Activated naive CD8-positive, alpha-beta T cell treated with anti-CD3 and anti-CD28 coated beads, Interleukin-2, amount 10 ng/mL, durations not matched to agents 7 days and 5 days (primary cell): Measurements from ENCODE around the gene IKZF4. TPM values are rescaled to one million over a fixed set of nuclear protein-coding genes. Genes with fewer than 3 reads are reported as not detected.
"Not testable (repeated sequence)": the region's sequence is repeated elsewhere in the genome, so short reads cannot be mapped to it uniquely, and the experiment has no call there.

Source experiments
- ATAC-seq: fragments of 150-1000 bp; cut with Tn5 transposase; one replicate; pipeline ENCODE4 v1.10.0; 2021; ENCODE audit warnings: low read depth, moderate library complexity
- POLR2A ChIA-PET: fragments of 350-600 bp; sonication (Branson Sonifier 250); formaldehyde crosslinking; loops from one replicate; lab custom pipeline; 2021; ENCODE audit warnings: antibody characterized with exemption; lab: Charles Lee
- DNase-seq: peaks from one replicate; pipeline ENCODE4 v3.0.0; 2021
- H3K27ac Mint-ChIP-seq: one replicate; pipeline ENCODE4 v1.8.0; 2022; ENCODE audit warnings: mild to moderate bottlenecking, mixed read lengths
- H3K27me3 Mint-ChIP-seq: one replicate; pipeline ENCODE4 v1.8.0; 2022; ENCODE audit warnings: mild to moderate bottlenecking, moderate library complexity, mixed read lengths
- H3K36me3 Mint-ChIP-seq: one replicate; pipeline ENCODE4 v1.8.0; 2021; ENCODE audit warnings: mild to moderate bottlenecking, mixed read lengths
- H3K4me1 Mint-ChIP-seq: one replicate; pipeline ENCODE4 v1.8.0; 2021; ENCODE audit warnings: mixed read lengths
- H3K4me3 Mint-ChIP-seq: one replicate; pipeline ENCODE4 v1.8.0; 2022; ENCODE audit warnings: mild to moderate bottlenecking, moderate library complexity, mixed read lengths
- H3K9me3 Mint-ChIP-seq: one replicate; pipeline ENCODE4 v1.8.0; 2021; ENCODE audit warnings: mixed read lengths
- total RNA-seq, 2 experiments: library from RNA; stranded (reverse); gene quantifications; one replicate each; pipeline ENCODE4 v1.2.3, GENCODE V29; 2021

Gene IKZF4
- total RNA-seq, 2 experiments from 2014 or later: 14.9 to 18.2 TPM

- H3K36me3 Mint-ChIP-seq: peaks cover 53% of the 10 kb centered on the region
- POLR2A ChIA-PET: interaction anchor here (0.7 to 1.2 kb wide), 3 partner anchors 23 to 170 kb away, joined by 3 to 4 read pairs (median 3); partner anchors contain the start of gene RAB5B
- ATAC-seq (peak; percentile 43), DNase-seq (no peak)
- H3K27ac Mint-ChIP-seq: peak overlapping the region; percentile 6
- no peaks in the 10 kb centered on the region for H3K27me3 Mint-ChIP-seq
- H3K9me3 Mint-ChIP-seq: no peaks in the 10 kb centered on the region
- peaks cover 44% of the 10 kb centered on the region for H3K4me1 Mint-ChIP-seq
- H3K4me3 Mint-ChIP-seq: no peak overlapping the region
Measured at GRCh38 chr12:56029666-56030293, 8.9 kb downstream of the IKZF4 start.

- no peak for DNase-seq
- Mint-ChIP-seq H3K4me1 (peaks cover 49% of the 10 kb centered on the region), H3K36me3 (peaks cover 58% of the 10 kb centered on the region), H3K27me3 (no peaks in the 10 kb centered on the region), H3K4me3 (peak overlapping the region; percentile 1), H3K27ac (peak overlapping the region; percentile 64), H3K9me3 (no peaks in the 10 kb centered on the region)
- ATAC-seq: peak; percentile 37
- POLR2A ChIA-PET: interaction anchor here (1.2 kb wide), 1 partner anchor 104 kb away, joined by 5 read pairs; the partner anchor contains the start of gene PYM1
Measured at GRCh38 chr12:56031987-56032386, 11.1 kb downstream of the IKZF4 start.

GRCh38 chr12:56034586-56035332, 13.9 kb downstream of the IKZF4 start:
- H3K4me3 Mint-ChIP-seq: peak overlapping the region; percentile 56
- no peaks in the 10 kb centered on the region for H3K9me3 Mint-ChIP-seq
- H3K27me3 Mint-ChIP-seq: no peaks in the 10 kb centered on the region
- POLR2A ChIA-PET: interaction anchor here (0.6 kb wide), 1 partner anchor 61 kb away, joined by 3 read pairs; the partner anchor contains the start of gene RAB5B
- H3K36me3 Mint-ChIP-seq: peaks cover 48% of the 10 kb centered on the region
- DNase-seq: peak; percentile 54
- H3K4me1 Mint-ChIP-seq: peaks cover 40% of the 10 kb centered on the region
- peak overlapping the region; percentile 75 for H3K27ac Mint-ChIP-seq
- peak; percentile 66 for ATAC-seq

- DNase-seq: no peak
- ATAC-seq: no peak
- peak overlapping the region; percentile 44 for H3K27ac Mint-ChIP-seq
- no peaks in the 10 kb centered on the region for H3K9me3 Mint-ChIP-seq
- no peaks in the 10 kb centered on the region for H3K27me3 Mint-ChIP-seq
- H3K4me3 Mint-ChIP-seq: no peak overlapping the region
- POLR2A ChIA-PET: interaction anchor here (0.6 to 0.7 kb wide), 2 partner anchors 9 to 305 kb away, joined by 3 read pairs; no protein-coding TSS in a partner anchor
- H3K36me3 Mint-ChIP-seq: peaks cover 37% of the 10 kb centered on the region
- peaks cover 39% of the 10 kb centered on the region for H3K4me1 Mint-ChIP-seq
Measured at GRCh38 chr12:56037161-56037560, 16.3 kb downstream of the IKZF4 start.

GRCh38 chr12:56038022-56038655, 17.3 kb downstream of the IKZF4 start:
- peaks cover 38% of the 10 kb centered on the region for H3K4me1 Mint-ChIP-seq
- DNase-seq (no peak), ATAC-seq (no peak)
- no peak overlapping the region for H3K4me3 Mint-ChIP-seq
- H3K27ac Mint-ChIP-seq: no peak overlapping the region
- H3K9me3 Mint-ChIP-seq: no peaks in the 10 kb centered on the region
- POLR2A ChIA-PET: no interaction called here
- H3K27me3 Mint-ChIP-seq: no peaks in the 10 kb centered on the region
- peaks cover 35% of the 10 kb centered on the region for H3K36me3 Mint-ChIP-seq

- Mint-ChIP-seq H3K27me3 (no peaks in the 10 kb centered on the region), H3K4me1 (peaks cover 36% of the 10 kb centered on the region)
Measured at GRCh38 chr12:56040151-56040550, 19.3 kb downstream of the IKZF4 start.

GRCh38 chr12:56040963-56041551, 20.2 kb downstream of the IKZF4 start:
- Mint-ChIP-seq H3K36me3 (peaks cover 25% of the 10 kb centered on the region), H3K9me3 (no peaks in the 10 kb centered on the region), H3K27ac (peak overlapping the region; percentile 94), H3K27me3 (no peaks in the 10 kb centered on the region), H3K4me3 (peak overlapping the region; percentile 93), H3K4me1 (peaks cover 28% of the 10 kb centered on the region)
- DNase-seq (no peak), ATAC-seq (no peak)
- POLR2A ChIA-PET: interaction anchor here (0.5 to 2.4 kb wide), 8 partner anchors 20 to 223 kb away, joined by 3 to 18 read pairs (median 6); partner anchors contain the start of genes IKZF4, ORMDL2, PA2G4 and RAB5B

More at GRCh38 chr12:56040151-56040550, 19.3 kb downstream of the IKZF4 start:
- Mint-ChIP-seq H3K9me3 (no peaks in the 10 kb centered on the region), H3K36me3 (peaks cover 33% of the 10 kb centered on the region), H3K4me3 (no peak overlapping the region), H3K27ac (peak overlapping the region; percentile 94)
- ATAC-seq (no peak), DNase-seq (no peak)
- POLR2A ChIA-PET: interaction anchor here (0.5 to 2.4 kb wide), 9 partner anchors 19 to 222 kb away, joined by 3 to 18 read pairs (median 6); partner anchors contain the start of genes DNAJC14, IKZF4, ORMDL2 and PA2G4

- ATAC-seq (peak; percentile 94), DNase-seq (peak; percentile 85)
- Mint-ChIP-seq H3K4me3 (peak within 1 kb of the TSS; percentile 93), H3K36me3 (peaks cover 20% of the 10 kb centered on the region), H3K4me1 (peaks cover 33% of the 10 kb centered on the region), H3K27me3 (no peaks in the 10 kb centered on the region), H3K27ac (peak within 1 kb of the TSS; percentile 94), H3K9me3 (no peaks in the 10 kb centered on the region)
- POLR2A ChIA-PET: interaction anchor here (1.4 to 2.4 kb wide), 5 partner anchors 20 to 224 kb away, joined by 3 to 18 read pairs (median 9); partner anchors contain the start of genes IKZF4, ORMDL2, PA2G4 and RAB5B
Measured at GRCh38 chr12:56041552-56042429, 20.9 kb downstream of the IKZF4 start, which contains the start of gene RPS26. Gene RPS26 (plus strand): TSS chr12:56041918. CDS start chr12:56042167, 249 bp downstream.

- Mint-ChIP-seq H3K36me3 (peaks cover 17% of the 10 kb centered on the region), H3K27ac (peak overlapping the region; percentile 94), H3K4me1 (peaks cover 34% of the 10 kb centered on the region), H3K4me3 (peak overlapping the region; percentile 93)
- H3K9me3 Mint-ChIP-seq, DNase-seq, ATAC-seq, POLR2A ChIA-PET, H3K27me3 Mint-ChIP-seq: not testable (repeated sequence)
Measured at GRCh38 chr12:56042430-56042813, 21.6 kb downstream of the IKZF4 start.

GRCh38 chr12:56042843-56043242, 22.0 kb downstream of the IKZF4 start:
- Mint-ChIP-seq H3K4me1 (peaks cover 31% of the 10 kb centered on the region), H3K27me3 (no peaks in the 10 kb centered on the region), H3K4me3 (peak overlapping the region; percentile 93), H3K36me3 (peaks cover 15% of the 10 kb centered on the region), H3K27ac (peak overlapping the region; percentile 94), H3K9me3 (no peaks in the 10 kb centered on the region)
- no peak for ATAC-seq
- no peak for DNase-seq
- POLR2A ChIA-PET: no interaction called here

- ATAC-seq: no peak
- POLR2A ChIA-PET: interaction anchor here (0.7 to 4.6 kb wide), 8 partner anchors 54 to 308 kb away, joined by 3 to 23 read pairs (median 6); partner anchors contain the start of genes PA2G4, RPL41, SMARCC2 and ZC3H10
- H3K36me3 Mint-ChIP-seq: peaks cover 11% of the 10 kb centered on the region
- H3K9me3 Mint-ChIP-seq: no peaks in the 10 kb centered on the region
- peak overlapping the region; percentile 55 for H3K27ac Mint-ChIP-seq
- H3K4me1 Mint-ChIP-seq: peaks cover 22% of the 10 kb centered on the region
- DNase-seq: no peak
- H3K4me3 Mint-ChIP-seq: no peak overlapping the region
- H3K27me3 Mint-ChIP-seq: no peaks in the 10 kb centered on the region
Measured at GRCh38 chr12:56046027-56046780, 25.4 kb downstream of the IKZF4 start.
